Adrenal gland (tissue), 12 donors: Measurements from ENCODE around the gene SLC26A8. TPM values are rescaled to one million over a fixed set of nuclear protein-coding genes. Genes with fewer than 3 reads are reported as not detected.

Experiments
- DNase-seq, 7 donors: peaks; one replicate each; pipeline ENCODE4 v3.0.0-alpha.2; 2019 to 2020
- H3K27ac ChIP-seq, 5 donors: fragments of 200-600 bp; sonication (generic) in 4 of 5; 1 replicate in 3 of 5; 2 replicates in 2 of 5; pipeline versions ENCODE4 v1.5.1 to v1.8.0; 2016 to 2020; ENCODE audit warnings: mild to moderate bottlenecking in 1 of 5
- H3K27me3 ChIP-seq: fragments of 200-600 bp; 2 replicates; pipeline ENCODE4 v1.8.0; 2021
- H3K36me3 ChIP-seq, 2 donors: fragments of 200-600 bp; replicated peaks in 1 of 2; 1 replicate in 1 of 2; 2 replicates in 1 of 2; pipeline versions ENCODE4 v1.5.1 to v1.8.0; 2018 to 2022
- H3K4me1 ChIP-seq, 2 donors: fragments of 200-600 bp; replicated peaks in 1 of 2; 1 replicate in 1 of 2; 2 replicates in 1 of 2; pipeline versions ENCODE4 v1.5.1 to v1.8.0; 2018 to 2021
- H3K4me3 ChIP-seq, 4 donors: fragments of 200-600 bp; sonication (generic) in 3 of 4; one replicate each; pipeline ENCODE4 v1.5.1; 2016 to 2018
- H3K9me3 ChIP-seq, 3 donors: fragments of 200-600 bp; sonication (generic) in 1 of 3; replicated peaks in 1 of 3; 1 replicate in 2 of 3; 2 replicates in 1 of 3; pipeline versions ENCODE4 v1.5.1 to v1.8.0; 2016 to 2021
- POLR2A ChIP-seq, 2 donors: fragments of 450-650 bp; IDR thresholded peaks; one replicate each; pipeline ENCODE4 v1.6.1; 2017; ENCODE audit warnings: antibody characterized with exemption in 2 of 2, mild to moderate bottlenecking in 2 of 2, moderate library complexity in 1 of 2
- WGBS, 4 donors: extraction: QIAGEN DNeasy Blood & Tissue Kit in 2 of 4; methylation state at CpG; one replicate each; pipeline versions ENCODE4 v1.1.5 to v1.1.7; 2013 to 2017; 5-methylcytosine and 5-hydroxymethylcytosine counted together
- intact Hi-C, 2 donors: fragments of 100-400 bp; cut with DNase I; formaldehyde crosslinking; loops; one replicate each; pipeline versions ENCODE4 v1.14.1 to v1.15.0; 2022 to 2023
- polyA plus RNA-seq, 3 donors: library from polyadenylated mRNA; stranded (reverse); fragments of 200-250 nt in 2 of 3; fragments of 350-450 nt in 1 of 3; fragmentation: Illumina TruSeq in 1 of 3; extraction: RNeasy Lipid Tissue Mini Kit (QIAGEN cat#74804) in 1 of 3; gene quantifications; one replicate each; pipeline ENCODE4 v1.2.3, GENCODE V29; 2013 to 2014
- total RNA-seq, 9 donors: library from RNA; depleted of rRNA in 4 of 9; stranded (reverse); fragments of >200 nt in 4 of 9; fragments of 120-200 nt in 1 of 9; fragmentation: NEBNext Ultra II Directional in 1 of 9; extraction: Animal tissue kit (Norgen Biotek cat#: 25700) in 1 of 9; gene quantifications; one replicate each; pipeline versions ENCODE4 v1.1.0 to v1.2.4, GENCODE V29; 2013 to 2023
- TF ChIP-seq, protein P1 (sequence below), 6 experiments: fragments of 450-650 bp in 4 of 6; fragments of 200-600 bp in 2 of 6; sonication (generic) in 1 of 6; IDR thresholded peaks; 1 replicate in 5 of 6; 2 replicates in 1 of 6; pipeline versions ENCODE4 v1.5.1 to v1.8.0; 2016 to 2021; ENCODE audit warnings: antibody characterized with exemption in 6 of 6, mild to moderate bottlenecking in 2 of 6, moderate library complexity in 1 of 6
- donor health status: healthy with polysubstance abuse.
- donor health status: Bipolar disorder and iron deficiency.
- donor health status: DM: yes; HTN: yes; CAD: no.
- donor health status: DM: no; HTN: no; CAD: no.
- donor health status: DM: no; HTN: no; CAD: no.
- donor health status: DM: yes; HTN: yes; CAD: no.

The SLC26A8 gene
- total and polyA plus RNA-seq, 12 donors, result 0.09 to 0.54 (median 0.16) TPM; not detected in 5

DNA sequence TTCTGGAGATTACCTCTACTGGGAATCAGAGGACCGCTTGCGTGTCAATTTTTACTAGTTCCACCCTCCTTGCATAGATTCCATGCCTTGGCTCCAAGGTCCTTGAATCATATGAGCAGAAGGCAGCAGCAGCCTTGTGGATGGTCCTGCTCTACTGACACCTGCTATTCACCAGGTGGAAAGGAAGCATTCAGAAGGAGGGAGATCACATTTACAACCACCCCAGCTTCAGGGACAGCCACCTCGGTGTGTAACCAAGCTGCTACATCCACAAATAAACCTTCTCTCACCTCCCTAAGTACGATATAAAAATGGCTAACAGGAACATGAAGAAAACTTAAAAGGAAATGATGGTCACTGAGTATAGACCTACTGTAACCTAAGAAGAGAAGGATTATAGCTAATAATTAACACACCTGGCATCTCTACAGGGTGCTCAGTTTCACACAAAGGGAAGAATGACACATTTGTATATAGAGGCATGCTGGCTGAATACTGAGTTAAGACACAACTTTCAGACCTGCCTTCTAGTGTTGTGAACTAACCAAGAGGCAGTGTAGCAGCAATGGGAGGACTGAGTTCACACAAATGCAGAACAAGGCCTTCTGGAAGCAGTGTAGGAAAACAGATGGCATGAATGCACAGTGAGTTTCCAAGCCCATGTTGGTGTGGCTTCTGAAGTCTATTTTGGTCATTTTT, 57.2 kb downstream of the SLC26A8 start:
- TF ChIP-seq, protein P1, sequence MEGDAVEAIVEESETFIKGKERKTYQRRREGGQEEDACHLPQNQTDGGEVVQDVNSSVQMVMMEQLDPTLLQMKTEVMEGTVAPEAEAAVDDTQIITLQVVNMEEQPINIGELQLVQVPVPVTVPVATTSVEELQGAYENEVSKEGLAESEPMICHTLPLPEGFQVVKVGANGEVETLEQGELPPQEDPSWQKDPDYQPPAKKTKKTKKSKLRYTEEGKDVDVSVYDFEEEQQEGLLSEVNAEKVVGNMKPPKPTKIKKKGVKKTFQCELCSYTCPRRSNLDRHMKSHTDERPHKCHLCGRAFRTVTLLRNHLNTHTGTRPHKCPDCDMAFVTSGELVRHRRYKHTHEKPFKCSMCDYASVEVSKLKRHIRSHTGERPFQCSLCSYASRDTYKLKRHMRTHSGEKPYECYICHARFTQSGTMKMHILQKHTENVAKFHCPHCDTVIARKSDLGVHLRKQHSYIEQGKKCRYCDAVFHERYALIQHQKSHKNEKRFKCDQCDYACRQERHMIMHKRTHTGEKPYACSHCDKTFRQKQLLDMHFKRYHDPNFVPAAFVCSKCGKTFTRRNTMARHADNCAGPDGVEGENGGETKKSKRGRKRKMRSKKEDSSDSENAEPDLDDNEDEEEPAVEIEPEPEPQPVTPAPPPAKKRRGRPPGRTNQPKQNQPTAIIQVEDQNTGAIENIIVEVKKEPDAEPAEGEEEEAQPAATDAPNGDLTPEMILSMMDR (IDR thresholded peaks at IDR 0.05), result no peak
- no peak for TF ChIP-seq POLR2A (IDR thresholded peaks at IDR 0.05)
- Histone ChIP-seq H3K9me3 (no peaks in the 10 kb centered on the region), H3K4me3 (no peak overlapping the region), H3K27me3 (no peaks in the 10 kb centered on the region), H3K36me3 (no peaks in the 10 kb centered on the region), H3K4me1 (peaks cover 0 to 6% of the 10 kb centered on the region in 2 donors), H3K27ac (no peak overlapping the region)
- no peak for DNase-seq
- WGBS, 4 donors, result 77 to 91% (median 84%) methylated on average over 4 of the region's 4 CpGs
- intact Hi-C loops, result no loop called here

DNA sequence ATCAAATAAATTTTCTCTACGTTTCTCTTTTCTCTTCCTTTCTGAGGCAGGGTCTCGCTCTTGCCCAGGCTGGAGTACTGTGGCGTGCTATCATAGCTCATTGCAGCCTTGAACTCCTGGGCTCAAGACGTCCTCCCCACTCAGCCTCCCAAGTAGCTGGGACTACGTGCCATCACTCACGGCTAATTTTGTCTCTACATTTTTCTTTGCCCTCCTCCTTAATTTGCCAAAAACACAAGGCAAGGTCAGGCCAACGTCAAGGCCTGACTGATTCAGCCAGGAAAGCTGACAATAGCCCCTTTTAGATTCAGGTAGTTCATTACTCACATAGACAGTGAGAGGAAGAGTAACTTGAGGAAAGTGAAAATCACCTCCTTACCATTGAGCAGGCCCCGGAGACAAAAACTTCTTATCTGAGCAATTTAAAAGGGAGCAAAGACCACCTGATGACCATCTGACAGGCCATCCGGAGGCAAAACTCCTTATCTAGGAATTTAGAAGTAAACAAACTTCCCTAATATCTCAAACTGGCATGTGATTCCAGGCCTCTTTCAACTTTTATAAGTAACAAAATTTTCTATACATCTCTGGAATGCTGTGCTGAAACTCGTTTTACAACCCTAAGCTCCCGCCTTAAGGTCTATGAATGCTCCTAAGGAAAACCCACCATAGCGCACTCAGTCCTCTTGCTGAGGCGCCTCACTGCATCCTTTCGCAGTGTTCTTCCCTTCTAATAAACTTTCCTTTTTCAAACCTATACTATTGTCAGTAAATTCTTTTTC, 61.5 kb downstream of the SLC26A8 start:
- H3K36me3 ChIP-seq, result no peaks in the 10 kb centered on the region
- no peak overlapping the region for H3K4me3 ChIP-seq
- no peak overlapping the region for H3K27ac ChIP-seq
- 63 to 70% (median 69%) methylated on average over 14 of the region's 14 CpGs for WGBS, 4 donors
- no peaks in the 10 kb centered on the region for H3K4me1 ChIP-seq
- no peaks in the 10 kb centered on the region for H3K27me3 ChIP-seq
- no peak for TF ChIP-seq POLR2A (IDR thresholded peaks at IDR 0.05)
- TF ChIP-seq, protein P1 (IDR thresholded peaks at IDR 0.05), result no peak
- no peak for DNase-seq
- intact Hi-C loops, result no loop called here
- H3K9me3 ChIP-seq, result no peaks in the 10 kb centered on the region

DNA sequence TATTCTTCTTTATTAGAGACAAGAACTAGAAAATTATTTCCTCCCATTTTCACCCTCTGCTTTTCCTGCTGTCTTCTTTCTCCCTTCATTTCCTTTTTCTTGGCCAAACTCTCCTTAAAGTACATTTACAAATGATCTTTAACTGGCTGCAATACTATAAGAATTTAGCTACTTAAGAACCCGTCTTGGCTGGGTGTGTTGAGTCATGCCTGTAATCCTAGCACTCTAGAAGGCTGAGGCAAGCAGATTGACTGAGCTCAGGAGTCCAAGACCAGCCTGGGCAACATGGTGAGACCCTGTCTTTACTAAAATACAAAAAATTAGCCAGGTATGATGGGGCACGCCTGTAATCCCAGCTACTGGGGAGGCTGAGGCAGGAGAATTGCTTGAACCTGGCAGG, 64.3 kb downstream of the SLC26A8 start:
- Histone ChIP-seq H3K36me3 (no peaks in the 10 kb centered on the region), H3K9me3 (no peaks in the 10 kb centered on the region), H3K4me3 (no peak overlapping the region), H3K27me3 (no peaks in the 10 kb centered on the region), H3K27ac (no peak overlapping the region), H3K4me1 (no peaks in the 10 kb centered on the region)
- DNase-seq, result no peak
- TF ChIP-seq, protein P1 (IDR thresholded peaks at IDR 0.05), result no peak
- TF ChIP-seq POLR2A (IDR thresholded peaks at IDR 0.05), result no peak
- WGBS, 4 donors, result 67 to 92% (median 83%) methylated on average over 2 of the region's 2 CpGs
- intact Hi-C loops, result no loop called here

DNA sequence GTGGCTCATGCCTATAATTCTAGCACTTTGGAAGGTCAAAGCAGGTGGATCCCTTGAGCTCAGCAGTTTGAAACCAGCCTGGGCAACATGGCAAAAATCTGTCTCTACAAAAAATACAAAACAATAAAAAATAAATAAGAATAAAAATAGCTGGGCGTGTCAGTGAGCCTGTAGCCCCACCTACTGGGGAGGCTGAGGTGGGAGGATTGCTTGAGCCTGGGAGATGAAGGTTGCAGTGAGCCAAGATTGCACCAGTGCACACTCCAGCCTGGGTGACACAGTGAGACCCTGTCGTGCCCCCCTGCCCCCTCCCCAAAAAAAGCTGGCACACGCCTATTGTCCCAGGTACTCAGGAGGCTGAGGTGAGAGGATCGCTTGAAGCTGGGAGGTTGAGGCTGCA, 68.5 kb downstream of the SLC26A8 start:
- Histone ChIP-seq H3K36me3 (no peaks in the 10 kb centered on the region), H3K4me1 (no peaks in the 10 kb centered on the region), H3K27ac (no peak overlapping the region), H3K4me3 (no peak overlapping the region), H3K9me3 (no peaks in the 10 kb centered on the region), H3K27me3 (no peaks in the 10 kb centered on the region)
- no peak for DNase-seq
- WGBS, 4 donors, result 63 to 83% (median 72%) methylated on average over 3 to 4 of the region's 4 CpGs
- TF ChIP-seq, protein P1 (IDR thresholded peaks at IDR 0.05), result peak in 1 of 6 experiments; percentile 2
- TF ChIP-seq POLR2A (IDR thresholded peaks at IDR 0.05), result no peak
- intact Hi-C loops, result no loop called here
